Activated CD4-positive, alpha-beta T cell treated with anti-CD3 and anti-CD28 coated beads, Interleukin-10, Interleukin-2, amounts not matched to agents 100 ng/mL and 50 ng/mL, durations not matched to agents 16 hours and 8 hours (primary cell): Measurements from ENCODE around the gene NF2.

Source experiments
- DNase-seq: peaks from one replicate; pipeline ENCODE4 v3.0.0-alpha.2; 2020

The NF2 gene

DNA sequence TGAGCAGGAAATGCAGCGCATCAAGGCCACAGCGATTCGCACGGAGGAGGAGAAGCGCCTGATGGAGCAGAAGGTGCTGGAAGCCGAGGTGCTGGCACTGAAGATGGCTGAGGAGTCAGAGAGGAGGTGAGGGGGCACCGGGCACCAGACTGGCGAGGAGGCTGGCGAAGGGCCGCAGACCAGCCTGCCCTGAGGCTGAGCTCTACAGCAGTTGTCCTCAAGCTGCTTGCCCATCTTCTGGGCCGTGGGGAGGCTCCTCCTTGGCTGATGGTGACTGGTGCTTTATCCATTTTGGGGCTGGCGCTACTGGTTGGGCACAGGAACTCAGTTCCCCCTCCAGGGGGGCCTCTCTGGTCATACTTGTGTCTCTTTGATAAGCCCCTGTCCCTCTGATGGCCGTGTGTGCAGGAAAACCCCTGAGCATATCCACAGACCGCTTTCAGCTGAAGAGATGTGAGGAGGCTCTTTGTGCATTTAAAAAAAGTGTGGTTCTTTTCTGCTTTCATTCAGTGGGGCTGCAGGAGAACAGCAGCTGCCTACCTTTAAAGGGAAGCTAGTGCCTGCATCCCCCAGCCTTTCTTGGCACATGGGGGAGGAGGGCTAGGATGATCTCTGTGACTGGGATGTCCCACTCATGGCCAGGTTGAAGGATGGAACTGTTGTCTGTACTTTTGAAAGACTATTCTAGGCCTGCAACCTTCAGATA, 70.1 kb downstream of the NF2 start:
- no peak for DNase-seq

DNA sequence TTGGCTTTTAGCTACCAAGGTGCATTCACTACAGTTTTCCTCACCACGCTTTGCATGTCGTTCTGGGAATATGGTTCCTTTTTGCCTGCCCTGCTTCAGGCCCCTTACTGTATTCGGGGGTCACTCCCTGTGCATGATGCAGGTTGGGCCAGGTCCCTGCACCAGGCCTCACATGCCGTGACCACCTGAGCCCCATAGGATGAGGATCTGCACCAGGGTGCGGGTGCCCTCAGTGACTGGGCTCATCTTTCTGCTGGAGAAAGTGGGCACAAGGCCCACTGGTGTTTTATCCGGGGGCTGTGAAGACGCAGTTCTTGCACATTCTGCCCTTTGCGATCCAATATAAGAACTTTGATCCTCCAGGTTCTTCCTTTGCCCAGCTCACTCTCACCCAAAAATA, 70.7 kb downstream of the NF2 start:
- no peak for DNase-seq

- no peak for DNase-seq
Measured at GRCh38 chr22:29679316-29679715, 75.9 kb downstream of the NF2 start.

GRCh38 chr22:29683536-29683935, 80.1 kb downstream of the NF2 start:
- DNase-seq: no peak

DNA sequence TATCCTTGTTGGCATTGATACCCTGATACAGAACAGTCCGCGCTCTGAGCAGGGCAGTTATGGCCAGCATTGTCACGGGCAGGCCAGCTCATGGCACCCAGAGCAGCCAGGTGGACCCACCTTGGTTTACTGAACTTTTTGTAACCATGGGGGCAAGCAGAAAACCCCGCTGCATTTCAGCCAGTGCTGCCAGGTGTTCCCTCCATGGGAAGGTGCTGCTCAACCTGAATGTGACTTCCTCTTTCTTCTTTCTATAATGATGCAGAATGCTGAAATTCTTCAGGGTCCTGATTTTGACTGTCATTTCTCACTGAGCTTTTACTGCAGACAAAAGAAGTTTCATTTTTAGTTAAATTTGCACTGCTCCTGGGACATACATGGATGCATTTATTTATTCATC, 80.8 kb downstream of the NF2 start:
- DNase-seq: no peak

- DNase-seq: no peak
Measured at GRCh38 chr22:29689206-29689879, 85.9 kb downstream of the NF2 start.

GRCh38 chr22:29689880-29690213, 86.4 kb downstream of the NF2 start:
- DNase-seq: peak; percentile 40

GRCh38 chr22:29690476-29690875, 87.0 kb downstream of the NF2 start:
- no peak for DNase-seq

GRCh38 chr22:29691636-29692326, 88.3 kb downstream of the NF2 start:
- DNase-seq: no peak

DNA sequence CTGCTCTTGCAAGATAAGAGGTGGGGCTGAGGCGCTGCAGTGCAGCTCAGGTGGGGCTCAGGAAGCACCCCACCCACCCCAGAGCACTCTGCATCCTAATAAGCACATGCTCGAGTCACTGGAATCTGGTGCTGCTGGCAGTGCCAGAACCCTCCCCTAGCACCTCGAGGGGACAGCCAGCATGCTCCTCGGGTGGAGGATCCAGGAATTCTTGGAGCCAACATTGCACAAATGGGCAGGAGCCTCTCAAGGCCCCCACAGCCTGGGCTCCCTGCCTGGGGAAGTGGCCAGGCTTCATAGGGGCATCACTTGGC, 88.9 kb downstream of the NF2 start:
- DNase-seq: no peak

DNA sequence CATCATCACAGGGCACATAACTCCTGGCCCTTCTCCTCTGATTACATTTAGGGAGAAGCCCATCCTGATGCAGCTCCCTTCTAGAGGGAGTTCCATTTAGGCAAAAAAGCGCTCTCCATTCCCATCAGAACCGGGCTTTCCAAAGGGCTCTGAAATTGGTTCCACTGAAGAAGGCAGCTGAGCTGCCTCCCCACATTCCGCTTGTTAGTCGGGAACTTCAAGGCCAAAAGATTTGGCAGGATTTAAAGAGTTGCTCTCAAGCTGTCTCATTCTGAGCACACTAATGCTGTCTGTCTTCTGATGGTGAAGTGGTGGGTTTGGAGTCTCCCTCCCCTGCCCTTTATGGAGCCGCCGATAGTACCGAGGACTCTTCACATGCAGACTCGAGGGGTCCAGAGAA, 89.7 kb downstream of the NF2 start:
- DNase-seq: no peak

DNA sequence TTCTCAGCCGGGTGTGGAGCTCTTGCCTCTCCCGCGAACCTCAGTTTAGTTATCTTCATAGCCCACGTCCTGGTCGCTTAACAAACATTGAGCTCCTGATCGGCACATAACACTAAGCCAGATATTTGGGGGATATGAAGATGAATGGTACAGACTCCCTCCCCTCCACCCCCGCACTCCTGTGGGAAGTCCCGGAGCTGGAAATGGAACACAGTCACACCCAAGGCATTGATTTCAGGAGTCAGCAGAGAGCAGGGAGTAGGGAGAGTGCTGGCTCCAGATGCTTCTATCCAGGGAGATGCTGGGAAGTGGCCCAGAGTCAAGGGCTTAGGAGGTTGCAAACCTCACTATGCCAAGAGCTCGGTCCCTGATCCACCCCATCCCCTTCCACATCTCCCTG, 90.2 kb downstream of the NF2 start:
- DNase-seq: no peak

DNA sequence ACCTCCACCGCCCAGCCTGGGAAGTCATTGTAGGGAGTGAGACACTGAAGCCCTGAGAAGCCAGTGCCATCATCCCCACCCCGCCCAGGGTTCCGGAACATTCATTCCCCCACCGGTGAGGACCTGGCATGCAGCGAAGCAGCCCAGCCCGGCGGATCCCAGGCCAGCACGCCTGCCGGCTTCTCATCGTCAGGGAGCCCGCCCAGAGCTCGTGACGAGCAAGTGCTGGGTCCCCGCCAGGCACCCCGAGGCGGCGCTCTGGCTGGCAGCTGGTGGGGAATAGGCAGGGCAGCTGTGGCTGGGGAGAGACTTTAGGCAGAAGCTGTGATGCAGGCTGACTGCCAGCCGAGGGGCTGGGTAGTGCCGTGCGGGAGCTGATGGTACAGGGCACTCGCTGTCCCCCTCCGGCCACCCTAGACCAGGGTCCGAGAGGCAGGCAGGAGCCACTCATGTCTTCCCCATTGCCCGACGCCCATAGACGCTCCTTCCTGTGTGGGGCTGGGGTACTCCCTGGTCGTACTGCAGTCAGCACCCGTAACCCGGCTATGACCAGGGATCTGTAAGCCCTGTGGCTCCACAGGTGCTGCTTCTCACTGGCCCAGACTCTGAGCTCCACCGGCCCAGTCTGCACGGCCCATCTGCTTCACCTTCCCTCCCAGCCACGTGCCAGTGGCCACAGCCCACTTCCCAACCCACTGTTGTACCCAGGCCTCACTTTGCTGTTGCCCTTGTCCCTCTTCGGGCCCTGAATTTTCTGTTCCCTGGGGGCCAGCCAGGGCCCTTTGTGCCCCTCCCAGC, 91.9 kb downstream of the NF2 start:
- DNase-seq: no peak

- DNase-seq: no peak
Measured at GRCh38 chr22:29697853-29698598, 94.6 kb downstream of the NF2 start.

GRCh38 chr22:29700206-29700899, 96.9 kb downstream of the NF2 start:
- no peak for DNase-seq

- no peak for DNase-seq
Measured at GRCh38 chr22:29700900-29701154, 97.4 kb downstream of the NF2 start.

DNA sequence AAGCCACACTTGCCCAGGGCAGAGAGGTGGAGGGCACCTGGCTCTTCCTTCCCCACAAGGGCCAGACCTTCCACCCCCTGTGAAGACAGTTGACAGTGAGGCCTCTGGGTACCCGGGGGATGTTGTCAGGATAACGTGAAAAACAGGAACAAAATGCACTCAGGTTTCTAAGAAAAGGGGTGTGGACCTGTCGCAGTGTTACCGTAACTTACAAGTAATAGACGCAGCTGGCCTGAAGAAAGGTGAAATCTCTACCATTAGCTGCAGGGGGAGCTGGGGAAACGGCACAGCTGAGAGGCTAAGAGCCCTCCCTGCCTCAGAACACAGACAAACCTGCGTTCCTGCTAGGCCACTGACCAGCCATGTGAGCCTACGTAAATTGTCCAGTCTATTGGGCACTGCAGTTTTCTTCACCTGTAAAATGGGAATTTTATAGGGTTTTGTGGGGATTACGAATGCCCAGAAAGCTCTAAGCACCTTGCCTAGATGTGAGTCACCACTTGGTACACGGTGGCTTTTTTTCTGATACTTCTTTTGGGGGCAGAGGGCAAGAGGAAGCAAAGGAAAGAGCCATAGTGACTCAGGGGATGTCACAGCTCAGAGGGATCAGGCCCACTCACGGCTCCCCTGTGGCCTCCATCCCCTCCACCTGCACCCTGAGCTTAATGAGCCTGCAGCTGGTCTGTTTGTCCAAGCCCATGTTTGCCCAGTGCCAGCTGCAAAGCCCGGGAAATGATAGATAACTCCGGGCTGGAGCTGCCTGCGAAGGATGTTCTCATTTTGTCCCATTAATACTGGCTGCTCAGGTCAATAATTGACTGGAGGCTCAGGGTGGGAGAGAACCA, 97.9 kb downstream of the NF2 start:
- peak; percentile 25 for DNase-seq

DNA sequence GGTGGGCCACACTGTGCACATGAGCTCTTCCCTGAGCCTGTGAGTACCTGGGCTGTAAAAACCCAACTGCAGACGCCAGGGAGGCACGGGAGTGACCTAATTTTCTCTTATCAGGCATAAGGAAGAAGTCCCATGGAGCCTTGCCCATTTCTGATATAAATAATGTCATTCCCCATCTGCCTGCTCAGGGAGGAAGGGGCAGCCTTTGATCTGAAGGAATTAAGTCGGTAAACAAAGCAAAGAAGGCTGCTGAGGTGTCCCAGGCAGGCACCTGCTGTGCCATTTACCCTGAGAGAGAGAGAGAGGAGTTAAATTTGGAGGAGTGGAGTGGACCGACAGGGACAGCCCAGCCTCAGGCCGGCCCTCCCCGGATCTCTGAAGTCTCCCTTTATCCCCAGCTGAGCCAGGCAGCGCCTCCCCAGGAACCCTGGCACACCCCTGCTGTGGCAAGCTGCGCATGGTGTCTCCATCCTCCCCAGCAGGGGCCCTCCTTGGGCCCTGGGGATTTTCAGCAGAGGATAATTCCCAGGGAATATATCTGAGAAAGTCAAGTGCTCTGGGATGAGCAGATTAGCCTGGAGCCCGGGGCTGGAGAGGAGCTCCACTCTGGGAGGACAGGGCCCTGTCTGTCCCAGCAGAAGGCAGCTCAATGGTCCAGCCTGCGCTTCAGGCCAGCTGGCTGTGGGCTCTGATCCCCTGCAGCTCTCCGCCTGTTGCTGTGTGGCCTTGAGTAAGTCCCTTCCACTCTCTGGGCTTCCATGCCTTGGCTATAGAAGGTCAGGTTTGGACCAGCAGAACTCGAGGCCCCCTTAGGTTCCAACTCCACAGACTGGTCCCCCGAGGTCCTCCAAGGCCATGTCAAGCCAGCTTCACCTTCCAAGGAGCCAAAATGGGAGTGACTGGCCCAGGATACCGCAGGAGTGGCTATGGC, 98.8 kb downstream of the NF2 start:
- DNase-seq: no peak

DNA sequence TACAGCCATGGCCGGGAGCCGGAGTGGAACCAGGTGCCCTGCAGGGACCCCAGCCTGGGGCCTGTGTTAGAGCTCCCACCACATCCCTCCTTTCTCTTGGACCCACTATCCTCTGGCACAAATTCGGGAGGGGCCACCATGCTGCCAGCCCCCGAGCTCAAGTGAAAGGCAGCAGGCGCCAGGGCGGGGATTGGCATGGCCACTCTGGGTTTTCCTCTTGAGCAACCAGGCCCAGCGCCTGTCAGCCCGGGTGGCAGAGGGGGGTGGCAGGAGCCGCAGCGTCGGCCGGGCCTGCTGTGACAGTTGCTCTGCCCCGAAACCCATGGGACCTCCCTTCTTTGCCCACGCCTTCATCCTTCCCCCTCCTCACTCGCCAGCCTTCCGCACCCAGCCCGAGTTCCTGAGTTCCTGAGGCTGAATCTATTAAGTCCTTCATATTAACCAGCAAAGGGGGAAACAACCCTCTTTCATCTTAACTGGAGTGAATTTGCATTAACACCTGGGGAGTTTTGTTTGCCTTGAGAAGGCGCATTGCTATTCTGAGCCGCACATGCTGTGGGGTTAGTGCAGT, 99.6 kb downstream of the NF2 start:
- DNase-seq: no peak

GRCh38 chr22:29703569-29704195, 100.2 kb downstream of the NF2 start:
- DNase-seq: no peak
